HL-60/S4 (cell line): Measurements from ENCODE around the gene FBXL17.
"Not testable (repeated sequence)": the region's sequence is repeated elsewhere in the genome, so short reads cannot be mapped to it uniquely, and the experiment has no call there.

Experiments
- in situ Hi-C: fragments of 300-500 bp; cut with MboI; formaldehyde crosslinking; loops from 2 replicates; pipeline ENCODE4 v1.14.3; 2022; ENCODE audit warnings: low sequenced_read_pairs

The FBXL17 gene

DNA sequence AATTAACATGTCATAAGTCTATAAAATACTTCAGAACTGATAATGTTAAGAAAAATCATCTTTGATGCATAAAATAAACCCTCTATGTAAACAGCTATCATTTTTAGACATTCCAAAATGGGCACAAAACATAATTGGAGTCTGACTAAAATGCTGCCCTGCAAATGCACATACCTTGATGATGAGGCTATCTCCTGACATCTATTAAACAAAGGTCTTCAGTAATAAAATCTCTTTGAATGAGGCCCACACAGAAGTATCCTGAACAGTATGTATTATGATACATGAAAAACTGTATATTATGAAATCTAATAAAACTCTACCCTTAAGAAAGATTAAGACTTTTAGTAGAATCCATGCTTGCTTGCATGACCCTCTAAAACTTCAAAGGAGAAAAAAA is 66.1 kb downstream of the FBXL17 start:
- in situ Hi-C loops, result no loop called here

- in situ Hi-C loops, result no loop called here
These were observed 69.6 kb downstream of the FBXL17 start for GRCh38 chr5:108312258-108312657.

DNA sequence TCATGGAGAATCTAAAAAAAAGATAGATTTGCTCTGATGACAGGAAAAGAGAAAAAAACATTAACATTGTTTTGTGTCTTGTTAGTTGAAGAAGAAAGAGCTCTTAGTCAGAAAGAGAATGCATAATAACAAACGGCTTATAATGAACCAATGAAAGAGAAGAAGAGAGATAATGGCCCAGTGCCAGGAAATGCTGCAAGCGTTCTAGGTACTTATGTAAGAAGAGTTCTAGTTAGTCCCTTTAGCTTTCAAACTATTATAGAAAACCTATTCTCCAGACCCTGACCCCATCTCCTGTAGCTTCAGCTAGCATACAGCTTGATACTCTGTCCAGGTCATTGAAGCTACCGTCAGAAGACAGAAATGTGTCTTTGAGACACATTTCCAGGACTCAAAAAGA is 70.2 kb downstream of the FBXL17 start:
- in situ Hi-C loops, result no loop called here

DNA sequence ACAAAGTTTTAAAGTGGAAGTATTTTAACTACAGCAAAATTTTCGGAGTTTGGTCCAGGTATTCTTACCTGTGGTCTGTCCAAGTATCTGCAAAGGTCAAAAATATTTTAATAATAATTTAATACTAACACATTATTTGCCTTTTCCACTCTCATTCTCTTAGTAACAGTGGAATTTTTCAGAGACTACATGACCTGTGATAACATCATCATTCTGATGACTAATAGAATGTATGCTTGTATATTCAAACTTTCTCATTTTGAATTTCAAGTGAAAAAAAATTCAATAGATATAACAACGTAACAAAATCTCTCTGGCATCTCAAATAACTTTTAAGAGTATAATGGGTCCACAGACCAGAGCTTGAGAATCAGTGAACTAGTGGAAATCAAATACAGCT is 78.3 kb downstream of the FBXL17 start:
- in situ Hi-C loops, result no loop called here

DNA sequence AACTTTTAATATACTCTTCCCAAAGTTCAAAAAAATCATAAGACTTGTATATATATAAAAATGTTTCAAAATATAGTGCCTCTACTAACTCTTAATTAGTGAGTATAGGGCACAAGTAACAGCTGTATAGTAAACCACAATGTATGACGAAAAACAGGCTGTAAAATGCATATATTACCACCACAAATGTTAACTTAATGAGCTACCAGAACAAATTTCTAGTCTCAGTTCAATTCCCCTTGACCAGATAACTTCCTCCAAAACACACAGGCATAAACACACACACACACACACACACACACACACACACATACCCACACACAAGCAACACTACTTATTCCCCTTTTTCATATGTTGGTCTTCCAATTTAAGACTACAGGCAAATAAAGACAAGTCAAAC is 78.8 kb downstream of the FBXL17 start:
- in situ Hi-C loops, result no loop called here

- in situ Hi-C loops, result no loop called here
These were observed 84.8 kb downstream of the FBXL17 start for GRCh38 chr5:108297042-108297601.

DNA sequence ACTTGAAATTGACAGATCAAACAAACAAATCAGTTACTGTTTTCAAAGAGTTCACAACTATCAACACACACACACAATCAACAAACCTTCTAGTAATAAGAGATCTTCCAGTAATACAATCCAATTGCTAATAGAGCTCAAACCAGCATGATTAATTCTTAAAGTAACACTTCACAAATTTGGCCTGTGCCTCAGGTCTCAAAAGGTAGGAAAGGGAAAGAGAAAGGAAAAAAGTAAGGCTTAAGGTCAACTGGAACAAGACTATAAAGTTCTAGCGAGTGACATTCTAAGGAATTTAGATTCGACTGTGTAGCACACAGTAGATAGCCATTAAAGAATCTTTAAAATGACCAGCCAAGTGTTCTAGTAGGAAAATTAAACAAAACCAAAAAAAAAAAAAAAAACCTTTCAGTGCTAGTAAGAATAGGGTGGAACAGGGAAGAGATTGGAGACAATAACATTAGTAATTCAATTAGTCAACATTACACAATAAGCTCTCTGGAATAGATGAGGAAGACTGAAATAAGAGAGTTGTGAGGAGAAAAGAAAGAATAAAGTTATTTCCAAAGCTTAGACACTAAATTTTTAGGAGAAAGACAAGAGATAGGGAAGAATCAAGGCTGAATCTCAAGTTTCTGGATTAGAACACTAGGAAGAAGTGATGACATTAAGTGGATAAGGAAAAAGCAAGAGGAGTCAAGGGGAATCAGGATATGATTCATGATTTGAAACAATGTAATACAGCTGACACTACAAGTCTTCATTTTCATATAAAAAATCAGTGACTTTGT is 86.1 kb downstream of the FBXL17 start:
- in situ Hi-C loops, result no loop called here

GRCh38 chr5:108280960-108281569 is 100.8 kb downstream of the FBXL17 start:
- in situ Hi-C loops, result no loop called here

GRCh38 chr5:108280248-108280647 is 101.7 kb downstream of the FBXL17 start:
- in situ Hi-C loops, result no loop called here

- in situ Hi-C loops, result no loop called here
These were observed 103.3 kb downstream of the FBXL17 start for GRCh38 chr5:108278285-108279240.

DNA sequence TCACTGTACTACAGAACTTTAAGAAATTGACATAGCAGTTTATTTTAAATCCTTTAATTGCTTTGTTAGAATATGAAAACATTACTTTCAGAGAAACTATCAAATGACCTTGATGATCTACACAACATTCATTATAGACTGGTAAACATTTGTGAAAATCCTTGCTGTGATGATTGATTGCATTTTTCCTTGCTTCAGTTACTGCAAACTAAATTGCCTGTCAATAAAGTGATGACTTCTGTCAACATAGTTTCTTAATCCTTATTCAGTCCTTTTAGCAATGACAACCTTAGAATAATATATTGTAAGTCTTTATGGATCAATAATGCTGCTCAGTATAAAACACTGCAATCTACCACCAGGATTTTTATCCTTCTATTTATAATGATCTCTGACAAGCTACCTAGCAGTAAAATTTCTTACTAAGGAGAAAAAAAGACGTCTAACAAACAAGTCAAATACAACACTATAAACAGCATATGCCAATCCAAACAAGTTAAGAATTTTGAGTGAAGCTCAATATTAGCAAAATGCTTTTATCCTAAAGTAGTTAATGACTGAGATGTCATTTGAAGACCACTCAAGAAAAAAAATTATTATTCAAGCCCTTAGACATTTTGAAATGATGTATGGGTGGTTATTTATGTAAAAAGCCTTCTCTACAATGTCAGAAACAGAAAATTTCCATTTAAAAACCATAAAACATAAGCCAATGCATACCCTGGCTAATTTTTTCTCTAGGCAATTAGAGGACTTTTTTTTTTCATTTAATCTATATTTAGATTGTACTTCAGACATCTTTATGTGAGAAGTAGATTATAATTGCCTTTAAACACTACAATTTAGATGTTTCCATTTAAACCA is 105.5 kb downstream of the FBXL17 start:
- in situ Hi-C loops, result no loop called here

GRCh38 chr5:108274080-108274479 is 107.8 kb downstream of the FBXL17 start:
- in situ Hi-C loops, result not testable (repeated sequence)

- in situ Hi-C loops, result no loop called here
These were observed 110.8 kb downstream of the FBXL17 start for GRCh38 chr5:108271127-108271526.

DNA sequence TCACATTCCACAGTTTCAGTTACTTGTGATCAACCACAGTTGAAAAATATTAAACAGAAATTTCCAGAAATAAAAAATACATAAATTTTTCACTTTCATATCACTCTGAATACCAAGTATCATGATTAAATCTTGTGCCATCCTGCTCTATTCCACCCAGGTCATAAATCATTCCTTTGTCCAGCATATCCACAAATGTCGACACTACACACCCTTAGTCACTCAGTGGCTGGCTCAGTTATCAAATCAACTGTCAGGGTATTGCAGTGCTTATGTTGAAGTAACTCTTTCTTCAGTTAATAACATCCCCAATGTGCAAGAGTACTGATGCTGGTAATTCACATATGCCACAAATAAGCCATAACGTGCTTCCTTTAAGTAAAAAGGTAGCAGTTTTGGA is 115.7 kb downstream of the FBXL17 start:
- in situ Hi-C loops, result no loop called here

GRCh38 chr5:108264533-108264932 is 117.4 kb downstream of the FBXL17 start:
- in situ Hi-C loops, result no loop called here

GRCh38 chr5:108263338-108263737 is 118.6 kb downstream of the FBXL17 start:
- in situ Hi-C loops, result no loop called here

GRCh38 chr5:108260858-108261170 is 121.1 kb downstream of the FBXL17 start:
- in situ Hi-C loops, result no loop called here

- in situ Hi-C loops, result no loop called here
These were observed 121.6 kb downstream of the FBXL17 start for GRCh38 chr5:108260117-108260857.

GRCh38 chr5:108259306-108259705 is 122.6 kb downstream of the FBXL17 start:
- in situ Hi-C loops, result no loop called here

DNA sequence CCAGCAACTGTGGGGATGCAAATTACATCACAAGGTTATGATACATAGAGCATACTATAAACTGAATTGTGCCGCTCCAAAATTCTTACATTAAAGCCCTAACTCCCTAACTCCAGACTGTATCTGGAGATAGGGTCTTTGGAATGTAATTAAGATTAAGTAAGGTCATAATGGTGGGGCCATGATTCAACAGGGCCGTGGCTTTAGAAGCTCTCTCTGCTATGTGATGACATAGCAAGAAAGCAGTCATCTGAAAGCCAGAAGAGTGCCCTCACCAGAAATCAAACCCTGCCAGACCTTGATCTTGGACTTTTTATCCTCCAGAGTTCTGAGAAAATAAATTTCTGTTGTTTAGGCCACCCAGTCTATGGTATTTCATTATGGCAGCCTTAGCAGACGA is 123.9 kb downstream of the FBXL17 start:
- in situ Hi-C loops, result no loop called here
